OCI-LY1 (cell line): ENCODE results near the gene PRELP.

Experiments used
- EZH2 ChIP-seq: fragments of 200-600 bp; sonication (generic), shearing (Covaris generic); IDR thresholded peaks from 2 replicates; pipeline ENCODE4 v1.8.0; 2017; ENCODE audit warnings: borderline replicate concordance, mixed run types, mild to moderate bottlenecking, antibody characterized with exemption, low read length, moderate library complexity, mixed read lengths
- TF ChIP-seq, protein P1 (sequence below): fragments of 200-600 bp; sonication (generic), shearing (Covaris generic); IDR thresholded peaks from 2 replicates; pipeline ENCODE4 v1.5.1; 2017; ENCODE audit warnings: mild to moderate bottlenecking, antibody characterized with exemption, low read length, moderate library complexity, mixed read lengths

DNA sequence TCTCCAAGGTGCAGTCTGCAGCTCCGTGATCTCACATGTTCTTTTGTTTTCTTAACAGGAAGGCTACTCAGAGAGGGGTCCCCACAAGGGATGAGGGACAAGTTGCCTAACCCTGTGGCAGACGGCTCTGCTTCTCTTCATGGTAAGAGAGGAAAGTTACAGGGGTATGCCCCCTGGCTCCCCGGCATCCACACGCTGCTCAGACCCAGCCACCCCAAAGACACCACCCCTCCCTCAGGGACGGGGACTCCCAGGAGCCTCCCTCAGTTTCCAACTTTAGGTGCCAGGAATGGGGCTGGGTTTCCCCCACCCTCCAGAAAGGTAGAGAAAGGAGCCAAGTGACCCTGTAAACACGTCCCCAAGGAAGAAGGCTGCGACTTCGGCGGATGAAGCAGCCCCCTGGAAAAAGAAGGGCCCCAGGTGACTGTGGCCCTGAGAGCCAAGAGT is 38.0 kb downstream of the PRELP start:
- TF ChIP-seq, protein P1, sequence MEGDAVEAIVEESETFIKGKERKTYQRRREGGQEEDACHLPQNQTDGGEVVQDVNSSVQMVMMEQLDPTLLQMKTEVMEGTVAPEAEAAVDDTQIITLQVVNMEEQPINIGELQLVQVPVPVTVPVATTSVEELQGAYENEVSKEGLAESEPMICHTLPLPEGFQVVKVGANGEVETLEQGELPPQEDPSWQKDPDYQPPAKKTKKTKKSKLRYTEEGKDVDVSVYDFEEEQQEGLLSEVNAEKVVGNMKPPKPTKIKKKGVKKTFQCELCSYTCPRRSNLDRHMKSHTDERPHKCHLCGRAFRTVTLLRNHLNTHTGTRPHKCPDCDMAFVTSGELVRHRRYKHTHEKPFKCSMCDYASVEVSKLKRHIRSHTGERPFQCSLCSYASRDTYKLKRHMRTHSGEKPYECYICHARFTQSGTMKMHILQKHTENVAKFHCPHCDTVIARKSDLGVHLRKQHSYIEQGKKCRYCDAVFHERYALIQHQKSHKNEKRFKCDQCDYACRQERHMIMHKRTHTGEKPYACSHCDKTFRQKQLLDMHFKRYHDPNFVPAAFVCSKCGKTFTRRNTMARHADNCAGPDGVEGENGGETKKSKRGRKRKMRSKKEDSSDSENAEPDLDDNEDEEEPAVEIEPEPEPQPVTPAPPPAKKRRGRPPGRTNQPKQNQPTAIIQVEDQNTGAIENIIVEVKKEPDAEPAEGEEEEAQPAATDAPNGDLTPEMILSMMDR = no peak
- no peak for TF ChIP-seq EZH2
